Thyroid gland (tissue), 4 donors: ENCODE measurements around the gene CTDP1.

Experiments
- CTCF ChIP-seq, 6 experiments: fragments of 200-600 bp in 3 of 6; fragments of 450-650 bp in 3 of 6; sonication (generic) in 3 of 6; IDR thresholded peaks; one replicate each; pipeline ENCODE4 v1.5.1; 2016 to 2019; ENCODE audit warnings: antibody characterized with exemption in 6 of 6, mild to moderate bottlenecking in 2 of 6, inconsistent platforms in 1 of 6, moderate library complexity in 1 of 6
- POLR2A ChIP-seq, 2 donors: fragments of 450-650 bp; IDR thresholded peaks; one replicate each; pipeline ENCODE4 v1.6.1; 2017; ENCODE audit warnings: antibody characterized with exemption in 2 of 2, mild to moderate bottlenecking in 2 of 2, moderate library complexity in 1 of 2

- TF ChIP-seq CTCF (IDR thresholded peaks at IDR 0.05) (no peak), POLR2A (IDR thresholded peaks at IDR 0.05) (no peak)
Observed at GRCh38 chr18:79737426-79737825, 57.8 kb downstream of the CTDP1 start.
